BE2C (cell line): Measurements from ENCODE around the gene TTC21B.

ENCODE experiments used
- DNase-seq: peaks from one replicate; pipeline ENCODE4 v3.0.0-alpha.2; 2020
- H3K27me3 ChIP-seq: fragments of 250-450 bp; sonication (Bioruptor Pico); 2 replicates; pipeline ENCODE4 v1.5.1; 2020; ENCODE audit warnings: mild to moderate bottlenecking
- H3K36me3 ChIP-seq: fragments of 250-450 bp; sonication (Bioruptor Pico); 2 replicates; pipeline ENCODE4 v1.5.1; 2020; ENCODE audit warnings: mild to moderate bottlenecking
- H3K4me1 ChIP-seq: fragments of 250-450 bp; sonication (Bioruptor Pico); 2 replicates; pipeline ENCODE4 v1.5.1; 2020
- H3K4me3 ChIP-seq: 2 replicates; pipeline ENCODE4 v1.5.1; 2011; ENCODE audit warnings: low read depth, low read length
- H3K9me3 ChIP-seq: fragments of 250-450 bp; sonication (Bioruptor Pico); 2 replicates; pipeline ENCODE4 v1.5.1; 2020
- TF ChIP-seq, protein P1 (sequence below): IDR thresholded peaks from 2 replicates; pipeline ENCODE4 v1.5.1; 2012; ENCODE audit warnings: mild to moderate bottlenecking, low read depth, low read length

TTC21B gene

DNA sequence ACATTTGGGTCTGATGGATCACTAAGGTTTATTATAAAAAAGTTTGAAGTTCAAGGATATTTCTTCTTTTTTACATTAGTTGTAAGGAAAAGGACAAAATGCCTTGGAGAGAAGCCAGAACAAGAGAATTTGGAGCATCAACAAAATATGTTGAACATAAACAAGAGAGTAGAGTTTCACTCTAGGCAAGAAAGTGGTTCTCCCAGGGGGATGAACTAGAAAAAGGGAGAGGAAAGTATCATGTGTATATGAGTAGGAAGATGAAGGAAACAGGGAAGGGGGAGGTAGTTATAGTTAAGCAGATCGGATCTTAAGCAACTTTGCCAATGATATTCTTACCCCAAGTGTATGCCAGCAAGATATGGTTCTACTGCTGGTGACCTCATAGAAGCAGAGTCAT is 95.7 kb downstream of the TTC21B start:
- no peak overlapping the region for H3K4me3 ChIP-seq
- DNase-seq, result no peak
- no peaks in the 10 kb centered on the region; the same call in 1 of the 2 replicates for H3K4me1 ChIP-seq
- H3K36me3 ChIP-seq, result no peaks in the 10 kb centered on the region
- no peaks in the 10 kb centered on the region for H3K9me3 ChIP-seq
- no peaks in the 10 kb centered on the region for H3K27me3 ChIP-seq
- TF ChIP-seq, protein P1, sequence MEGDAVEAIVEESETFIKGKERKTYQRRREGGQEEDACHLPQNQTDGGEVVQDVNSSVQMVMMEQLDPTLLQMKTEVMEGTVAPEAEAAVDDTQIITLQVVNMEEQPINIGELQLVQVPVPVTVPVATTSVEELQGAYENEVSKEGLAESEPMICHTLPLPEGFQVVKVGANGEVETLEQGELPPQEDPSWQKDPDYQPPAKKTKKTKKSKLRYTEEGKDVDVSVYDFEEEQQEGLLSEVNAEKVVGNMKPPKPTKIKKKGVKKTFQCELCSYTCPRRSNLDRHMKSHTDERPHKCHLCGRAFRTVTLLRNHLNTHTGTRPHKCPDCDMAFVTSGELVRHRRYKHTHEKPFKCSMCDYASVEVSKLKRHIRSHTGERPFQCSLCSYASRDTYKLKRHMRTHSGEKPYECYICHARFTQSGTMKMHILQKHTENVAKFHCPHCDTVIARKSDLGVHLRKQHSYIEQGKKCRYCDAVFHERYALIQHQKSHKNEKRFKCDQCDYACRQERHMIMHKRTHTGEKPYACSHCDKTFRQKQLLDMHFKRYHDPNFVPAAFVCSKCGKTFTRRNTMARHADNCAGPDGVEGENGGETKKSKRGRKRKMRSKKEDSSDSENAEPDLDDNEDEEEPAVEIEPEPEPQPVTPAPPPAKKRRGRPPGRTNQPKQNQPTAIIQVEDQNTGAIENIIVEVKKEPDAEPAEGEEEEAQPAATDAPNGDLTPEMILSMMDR, result no peak

DNA sequence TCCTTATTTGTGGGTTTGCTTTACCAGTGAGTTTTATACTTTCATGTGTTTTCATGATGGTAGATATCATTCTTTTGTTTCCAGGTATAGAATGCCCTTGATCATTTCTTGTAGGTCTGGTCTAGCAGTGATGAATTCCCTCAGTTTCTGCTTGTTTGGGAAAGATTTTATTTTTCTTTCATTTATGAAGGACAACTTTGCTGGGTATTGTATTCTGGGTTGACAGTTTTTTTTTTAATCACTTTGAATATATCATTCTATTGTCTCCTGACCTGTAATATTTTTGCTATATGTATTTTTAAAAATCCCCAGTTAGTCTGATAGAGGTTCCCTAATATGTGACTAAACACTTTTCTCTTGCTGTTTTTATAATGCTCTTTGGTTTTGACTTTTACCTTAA is 101.2 kb downstream of the TTC21B start:
- H3K4me3 ChIP-seq, result no peak overlapping the region
- H3K36me3 ChIP-seq, result no peaks in the 10 kb centered on the region
- no peaks in the 10 kb centered on the region for H3K27me3 ChIP-seq
- no peaks in the 10 kb centered on the region for H3K9me3 ChIP-seq
- no peaks in the 10 kb centered on the region; the same call in 1 of the 2 replicates for H3K4me1 ChIP-seq
- no peak for DNase-seq
- TF ChIP-seq, protein P1, result no peak

DNA sequence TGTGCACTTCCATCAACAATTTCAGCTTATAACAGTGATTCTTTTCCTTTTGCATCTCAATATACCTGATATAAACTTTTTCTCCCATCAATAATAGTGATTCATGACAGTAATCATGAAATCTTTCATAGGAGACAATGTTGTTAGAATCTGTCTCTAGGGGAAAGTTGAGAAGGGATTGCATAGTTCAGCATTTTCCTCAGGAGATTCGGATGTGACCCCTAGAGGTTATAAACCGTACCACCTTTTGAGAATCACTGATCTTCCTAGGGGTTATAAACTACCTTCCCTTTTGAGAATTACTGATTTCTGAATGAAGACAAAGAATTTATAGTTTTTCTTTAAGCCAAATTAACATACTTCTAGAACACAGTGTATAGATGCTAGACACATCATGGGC is 106.6 kb downstream of the TTC21B start:
- DNase-seq, result no peak
- Histone ChIP-seq H3K27me3 (no peaks in the 10 kb centered on the region), H3K4me3 (no peak overlapping the region), H3K4me1 (no peaks in the 10 kb centered on the region), H3K9me3 (no peaks in the 10 kb centered on the region), H3K36me3 (no peaks in the 10 kb centered on the region)
- TF ChIP-seq, protein P1, result no peak

DNA sequence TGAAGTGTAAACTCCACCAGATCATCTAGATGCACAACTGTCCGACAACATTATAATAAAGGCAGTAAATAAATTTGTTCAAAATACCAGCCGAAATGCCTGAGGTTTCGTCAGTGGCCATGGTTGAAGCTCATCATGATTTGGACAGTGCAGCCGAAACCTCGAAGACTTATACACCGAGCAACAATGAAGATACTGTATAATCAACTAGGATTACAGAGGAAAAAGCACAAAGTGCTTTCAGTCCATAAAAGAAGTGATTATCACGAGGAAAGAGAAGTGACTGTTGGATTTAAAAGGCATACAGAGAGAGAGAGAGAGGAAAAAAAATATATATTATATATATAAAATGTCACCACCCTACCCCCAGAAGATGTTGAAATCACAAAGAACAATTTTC is 107.5 kb downstream of the TTC21B start:
- Histone ChIP-seq H3K27me3 (no peaks in the 10 kb centered on the region), H3K4me3 (no peak overlapping the region), H3K4me1 (no peaks in the 10 kb centered on the region), H3K36me3 (no peaks in the 10 kb centered on the region), H3K9me3 (no peaks in the 10 kb centered on the region)
- no peak for DNase-seq
- TF ChIP-seq, protein P1, result no peak

DNA sequence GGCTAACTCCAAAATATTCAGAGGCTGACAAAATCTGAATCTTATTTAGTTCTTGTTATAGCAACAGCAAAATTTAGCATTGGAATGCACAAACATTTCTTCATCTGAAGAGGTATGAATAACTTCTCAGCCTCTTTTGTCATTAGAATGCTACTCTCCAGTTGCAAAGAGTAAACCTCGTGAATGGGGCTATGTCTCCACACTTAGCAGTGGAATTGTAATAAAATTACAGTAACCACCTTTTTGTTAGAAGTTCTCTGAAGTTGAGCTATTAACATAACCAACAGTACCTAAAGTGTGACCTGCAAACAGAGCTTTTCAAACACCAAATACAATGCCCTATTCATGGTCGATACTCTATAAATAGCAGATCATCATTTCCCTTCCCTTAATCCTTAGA is 109.4 kb downstream of the TTC21B start:
- H3K4me1 ChIP-seq, result no peaks in the 10 kb centered on the region
- no peak for DNase-seq
- H3K27me3 ChIP-seq, result no peaks in the 10 kb centered on the region
- TF ChIP-seq, protein P1, result no peak
- H3K36me3 ChIP-seq, result no peaks in the 10 kb centered on the region
- no peaks in the 10 kb centered on the region for H3K9me3 ChIP-seq
- no peak overlapping the region for H3K4me3 ChIP-seq

DNA sequence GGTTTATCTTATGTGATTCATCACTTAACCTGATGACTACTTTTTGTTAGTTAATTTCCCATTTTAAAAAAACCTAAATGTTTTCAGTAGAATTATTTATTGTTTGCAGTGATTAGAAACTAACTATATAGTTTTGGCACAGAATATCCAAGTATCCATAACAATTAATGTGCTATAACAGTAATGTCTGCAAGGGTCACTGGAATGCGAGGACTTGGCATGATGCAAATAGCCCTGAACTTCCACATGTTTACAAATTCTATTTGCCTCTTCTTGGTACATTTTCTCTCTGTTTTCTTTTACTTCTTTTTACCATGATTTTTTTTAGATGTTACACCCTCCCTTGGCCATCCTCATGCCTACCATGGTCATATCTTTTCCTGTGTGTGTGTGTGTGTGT is 110.2 kb downstream of the TTC21B start:
- TF ChIP-seq, protein P1, result no peak
- H3K36me3 ChIP-seq, result no peaks in the 10 kb centered on the region
- no peak overlapping the region for H3K4me3 ChIP-seq
- H3K27me3 ChIP-seq, result no peaks in the 10 kb centered on the region
- no peaks in the 10 kb centered on the region for H3K4me1 ChIP-seq
- no peaks in the 10 kb centered on the region for H3K9me3 ChIP-seq
- no peak for DNase-seq
